Heart right ventricle (tissue), 16 donors: ENCODE measurements around the gene CDH11. TPM values are rescaled to one million over a fixed set of nuclear protein-coding genes. Genes with fewer than 3 reads are reported as not detected.
A peak's percentile ranks its signal among the peaks of the same experiment; 100 is the strongest.

Experiments used
- ATAC-seq, 8 donors: fragments of 200-7000 bp; cut with Tn5 transposase; one replicate each; pipeline ENCODE4 v1.9.1; 2020; ENCODE audit warnings: mild to moderate bottlenecking in 8 of 8, moderate library complexity in 8 of 8, moderate number of reproducible peaks in 1 of 8
- DNase-seq, 2 donors: peaks; one replicate each; pipeline ENCODE4 v3.0.0-alpha.2; 2020
- H3K27ac ChIP-seq, 10 donors: fragments of 200-600 bp; sonication (generic) in 2 of 10; one replicate each; pipeline versions ENCODE4 v1.5.0 to v1.8.0; 2020 to 2022; ENCODE audit warnings: mild to moderate bottlenecking in 3 of 10
- H3K27me3 ChIP-seq, 7 donors: fragments of 200-600 bp; one replicate each; pipeline ENCODE4 v1.8.0; 2021 to 2022; ENCODE audit warnings: mild to moderate bottlenecking in 2 of 7
- H3K36me3 ChIP-seq, 9 donors: fragments of 200-600 bp; sonication (generic) in 1 of 9; one replicate each; pipeline versions ENCODE4 v1.5.0 to v1.8.0; 2020 to 2022; ENCODE audit warnings: mild to moderate bottlenecking in 2 of 9
- H3K4me1 ChIP-seq, 9 donors: fragments of 200-600 bp; sonication (generic) in 1 of 9; one replicate each; pipeline versions ENCODE4 v1.5.0 to v1.8.0; 2020 to 2022; ENCODE audit warnings: mild to moderate bottlenecking in 4 of 9
- H3K4me3 ChIP-seq, 10 donors: fragments of 200-600 bp; sonication (generic) in 2 of 10; one replicate each; pipeline versions ENCODE4 v1.5.0 to v1.8.0; 2020 to 2022; ENCODE audit warnings: mild to moderate bottlenecking in 7 of 10, moderate library complexity in 2 of 10
- H3K9me3 ChIP-seq, 11 donors: fragments of 200-600 bp in 10 of 11; sonication (generic) in 2 of 11; one replicate each; pipeline versions ENCODE4 v1.5.0 to v1.8.0; 2013 to 2022; ENCODE audit warnings: mild to moderate bottlenecking in 2 of 11, control low read depth in 1 of 11, moderate library complexity in 1 of 11
- CTCF ChIP-seq, 9 donors: fragments of 200-600 bp; sonication (generic) in 2 of 9; IDR thresholded peaks; one replicate each; pipeline versions ENCODE4 v1.5.0 to v1.8.0; 2021 to 2022; ENCODE audit warnings: antibody characterized with exemption in 9 of 9, mild to moderate bottlenecking in 5 of 9, moderate library complexity in 1 of 9
- WGBS, 2 donors: extraction: QIAGEN DNeasy Blood & Tissue Kit; methylation state at CpG; one replicate each; pipeline ENCODE4 v1.1.7; 2013; ENCODE audit warnings: inconsistent platforms in 1 of 2; 5-methylcytosine and 5-hydroxymethylcytosine counted together
- intact Hi-C, 10 donors: fragments of 100-400 bp; cut with DNase I; formaldehyde crosslinking; loops; one replicate each; pipeline versions ENCODE4 v1.11.1 to v1.14.2; 2022
- polyA plus RNA-seq, 2 donors: library from polyadenylated mRNA; stranded (reverse); fragments of 200-250 nt; gene quantifications; one replicate each; pipeline ENCODE4 v1.2.3, GENCODE V29; 2013
- total RNA-seq, 10 donors: library from RNA; stranded (reverse); fragmentation: NEBNext Ultra II Directional in 3 of 10; extraction: Animal tissue kit (Norgen Biotek cat#: 25700) in 3 of 10; gene quantifications; one replicate each; pipeline versions ENCODE4 v1.2.1 to v1.2.4, GENCODE V29; 2021 to 2023
- donor health status: Arrhythmogenic right ventricular cardiomyopathy.
- donor health status: ischemic (EF 13 %, LVEDD 7.1; RV severe dilation, severe dysfunction).
- donor health status: healthy with polysubstance abuse.
- donor health status: DM: no; HTN: yes; CAD: no.
- donor health status: DM: no; HTN: no; CAD: no.
- donor health status: ischemic (EF 25% LVEDD 6.9; RV normal size, moderate dysfunction).
- donor health status: ischemic (EF 25% LVEDD 5.7; RV mildly dilated, moderate dysfunction).
- donor health status: healthy.
- donor health status: DM: yes; HTN: yes; CAD: no.
- donor health status: Ischemic cardiomyopathy.
- donor health status: ischemic (EF 35%, LVEDD 5.7; RV mildly dilated, moderate dysfunction).
- donor health status: nonischemic (EF 11% LVEDD 7.7; RV severe dilation, severe dysfunction).
- donor health status: DM: yes; HTN: yes; CAD: no.
- donor health status: PGD.
- donor health status: ischemic (EF 29% LVEDD 5.4; RV normal size, mild dysfunction).
- donor health status: nonischemic (EF 23%, LVEDD 6.1; RV moderate dilation, normal function).

The CDH11 gene
- total and polyA plus RNA-seq, 12 donors = 1.7 to 29.6 (median 6.5) TPM

GRCh38 chr16:65068151-65068740, 53.6 kb downstream of the CDH11 start:
- 44 to 54% methylated on average over 5 of the region's 5 CpGs for WGBS, 2 donors
- intact Hi-C loops = no loop called here
- peak in 1 of 9 donors; percentile 11 for TF ChIP-seq CTCF (IDR thresholded peaks at IDR 0.05)

GRCh38 chr16:65066651-65067050, 55.2 kb downstream of the CDH11 start:
- Histone ChIP-seq H3K27ac (no peak overlapping the region), H3K4me1 (peaks cover 0 to 36% (median 20%) of the 10 kb centered on the region in 9 donors), H3K4me3 (no peak overlapping the region), H3K9me3 (no peaks in the 10 kb centered on the region), H3K27me3 (no peaks in the 10 kb centered on the region), H3K36me3 (peaks cover 0 to 4% (median 0%) of the 10 kb centered on the region in 9 donors)
- intact Hi-C loops = no loop called here
- DNase-seq = no peak
- no peak for ATAC-seq
- TF ChIP-seq CTCF (IDR thresholded peaks at IDR 0.05) = no peak
- 58 to 79% methylated on average over 1 of the region's 1 CpG for WGBS, 2 donors

More at GRCh38 chr16:65068151-65068740, 53.6 kb downstream of the CDH11 start:
- ATAC-seq (peak in 1 of 8 donors; percentile 18), DNase-seq (no peak)
- no peaks in the 10 kb centered on the region for H3K27me3 ChIP-seq
- no peaks in the 10 kb centered on the region for H3K9me3 ChIP-seq
- peaks cover 0 to 4% (median 0%) of the 10 kb centered on the region in 9 donors for H3K36me3 ChIP-seq
- H3K4me1 ChIP-seq = peaks cover 0 to 44% (median 27%) of the 10 kb centered on the region in 9 donors
- peak overlapping the region in 1 of 10 donors; percentile 23 for H3K27ac ChIP-seq
- no peak overlapping the region for H3K4me3 ChIP-seq

- no peak for DNase-seq
- Histone ChIP-seq H3K4me3 (no peak overlapping the region), H3K27me3 (no peaks in the 10 kb centered on the region), H3K27ac (no peak overlapping the region), H3K9me3 (no peaks in the 10 kb centered on the region), H3K36me3 (peaks cover 0 to 4% (median 0%) of the 10 kb centered on the region in 9 donors), H3K4me1 (peaks cover 0 to 21% (median 12%) of the 10 kb centered on the region in 9 donors)
- intact Hi-C loops = no loop called here
- ATAC-seq = no peak
- TF ChIP-seq CTCF (IDR thresholded peaks at IDR 0.05) = no peak
- 77 to 84% methylated on average over 7 of the region's 7 CpGs for WGBS, 2 donors
Measured at GRCh38 chr16:65065031-65065430, 56.8 kb downstream of the CDH11 start.

- Histone ChIP-seq H3K36me3 (peaks cover 0 to 4% (median 0%) of the 10 kb centered on the region in 9 donors), H3K27me3 (no peaks in the 10 kb centered on the region), H3K9me3 (no peaks in the 10 kb centered on the region), H3K4me1 (peaks cover 0 to 13% (median 9%) of the 10 kb centered on the region in 9 donors), H3K27ac (no peak overlapping the region), H3K4me3 (no peak overlapping the region)
- intact Hi-C loops = no loop called here
- ATAC-seq (no peak), DNase-seq (no peak)
- WGBS, 2 donors = 91 to 99% methylated on average over 2 of the region's 2 CpGs
- no peak for TF ChIP-seq CTCF (IDR thresholded peaks at IDR 0.05)
Measured at GRCh38 chr16:65064131-65064530, 57.7 kb downstream of the CDH11 start.
